Suprapubic skin (tissue), 3 donors: Measurements from ENCODE around the gene GSK3B.

Source experiments
- POLR2A ChIP-seq, 2 donors: fragments of 450-650 bp; IDR thresholded peaks; one replicate each; pipeline ENCODE4 v1.6.1; 2017; ENCODE audit warnings: antibody characterized with exemption in 2 of 2, mild to moderate bottlenecking in 2 of 2, moderate library complexity in 2 of 2
- TF ChIP-seq, protein P1 (sequence below), 2 donors: fragments of 200-600 bp in 1 of 2; fragments of 450-650 bp in 1 of 2; sonication (generic) in 1 of 2; IDR thresholded peaks; one replicate each; pipeline ENCODE4 v1.5.1; 2016 to 2019; ENCODE audit warnings: antibody characterized with exemption in 2 of 2, mild to moderate bottlenecking in 1 of 2, moderate library complexity in 1 of 2

DNA sequence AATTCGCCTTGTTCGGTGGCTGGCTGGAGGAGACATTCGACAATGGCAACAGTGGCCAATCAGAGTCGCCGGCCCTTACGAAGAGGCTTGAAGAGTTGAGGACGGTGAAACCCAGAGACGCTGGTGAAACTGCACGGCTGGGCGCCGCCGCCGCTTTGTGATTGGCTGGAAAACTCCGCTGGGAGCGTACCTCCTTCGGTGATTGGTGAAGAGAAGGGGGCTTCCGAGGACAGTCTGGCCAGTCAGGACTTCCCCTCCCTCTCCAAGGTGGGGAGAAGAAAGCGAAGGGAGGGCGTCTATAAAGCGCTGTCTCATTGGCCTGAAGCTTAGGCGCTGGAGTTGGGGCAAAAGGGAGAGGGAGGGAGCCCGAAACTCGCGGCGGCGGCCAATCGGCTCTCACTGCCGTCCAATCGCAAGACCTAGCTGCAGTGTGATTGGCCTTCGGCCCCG lies 554 bp upstream of the GSK3B start:
- TF ChIP-seq, protein P1, sequence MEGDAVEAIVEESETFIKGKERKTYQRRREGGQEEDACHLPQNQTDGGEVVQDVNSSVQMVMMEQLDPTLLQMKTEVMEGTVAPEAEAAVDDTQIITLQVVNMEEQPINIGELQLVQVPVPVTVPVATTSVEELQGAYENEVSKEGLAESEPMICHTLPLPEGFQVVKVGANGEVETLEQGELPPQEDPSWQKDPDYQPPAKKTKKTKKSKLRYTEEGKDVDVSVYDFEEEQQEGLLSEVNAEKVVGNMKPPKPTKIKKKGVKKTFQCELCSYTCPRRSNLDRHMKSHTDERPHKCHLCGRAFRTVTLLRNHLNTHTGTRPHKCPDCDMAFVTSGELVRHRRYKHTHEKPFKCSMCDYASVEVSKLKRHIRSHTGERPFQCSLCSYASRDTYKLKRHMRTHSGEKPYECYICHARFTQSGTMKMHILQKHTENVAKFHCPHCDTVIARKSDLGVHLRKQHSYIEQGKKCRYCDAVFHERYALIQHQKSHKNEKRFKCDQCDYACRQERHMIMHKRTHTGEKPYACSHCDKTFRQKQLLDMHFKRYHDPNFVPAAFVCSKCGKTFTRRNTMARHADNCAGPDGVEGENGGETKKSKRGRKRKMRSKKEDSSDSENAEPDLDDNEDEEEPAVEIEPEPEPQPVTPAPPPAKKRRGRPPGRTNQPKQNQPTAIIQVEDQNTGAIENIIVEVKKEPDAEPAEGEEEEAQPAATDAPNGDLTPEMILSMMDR (IDR thresholded peaks at IDR 0.05) = no peak
- TF ChIP-seq POLR2A (IDR thresholded peaks at IDR 0.05) = no peak
